GM12891 (cell line): ENCODE data around the gene LRRC38.

Experiments used
- POLR2A ChIP-seq: IDR thresholded peaks from 2 replicates; pipeline ENCODE4 v1.6.1; 2011; ENCODE audit warnings: low read depth, low read length, control low read depth
- POLR2AphosphoS5 ChIP-seq: IDR thresholded peaks from 2 replicates; pipeline ENCODE4 v1.6.1; 2011; ENCODE audit warnings: low read depth, low read length, control low read depth
- SPI1 ChIP-seq: IDR thresholded peaks from 2 replicates; pipeline ENCODE4 v1.6.1; 2011; ENCODE audit warnings: low read depth, low read length, control low read depth
- TAF1 ChIP-seq: IDR thresholded peaks from 2 replicates; pipeline ENCODE4 v1.6.1; 2011; ENCODE audit warnings: low read depth, low read length, control low read depth

GRCh38 chr1:13546791-13547190 lies 33.0 kb upstream of the LRRC38 start:
- no peak for TF ChIP-seq SPI1
- TF ChIP-seq TAF1, result no peak
- no peak for TF ChIP-seq POLR2AphosphoS5
- no peak for TF ChIP-seq POLR2A
